Endothelial cell of umbilical vein (primary cell): Measurements from ENCODE around the gene PIF1. TPM values are rescaled to one million over a fixed set of nuclear protein-coding genes. Genes with fewer than 3 reads are reported as not detected.

Source experiments
- BruUV-seq: library from RNA; stranded (reverse); fragments of 400-500 nt; replicated peaks from 2 replicates; lab custom pipeline; 2021; lab: Mats Ljungman, UMichigan
- CTCF ChIA-PET: fragments of 300-600, 350-600 bp; sonication (Branson Sonifier 250); formaldehyde crosslinking; loops from one replicate; lab custom pipeline; 2021; ENCODE audit warnings: antibody characterized with exemption, inconsistent platforms; lab: Charles Lee
- POLR2A ChIA-PET: fragments of 300-600, 350-600 bp; sonication (Branson Sonifier 250); formaldehyde crosslinking; loops from one replicate; lab custom pipeline; 2021; ENCODE audit warnings: antibody characterized with exemption, inconsistent platforms; lab: Charles Lee
- DNase-seq: peaks from one replicate; pipeline ENCODE4 v3.0.0-alpha.2; 2011; ENCODE audit warnings: low read depth, low spot score
- FAIRE-seq: peaks from 2 replicates; lab custom pipeline; 2011; peaks lifted over from hg19 to GRCh38; lab: Jason Lieb, UNC
- H2AFZ ChIP-seq: 2 replicates; pipeline ENCODE4 v1.6.0; 2012; ENCODE audit warnings: low read depth, low read length, control low read depth, inconsistent platforms
- H3K27ac ChIP-seq: 2 replicates; pipeline ENCODE4 v1.5.1; 2011; ENCODE audit warnings: low read depth, mild to moderate bottlenecking, control low read depth, low read length, moderate library complexity; ENCODE audit not compliant: insufficient read depth
- H3K27me3 ChIP-seq, 2 experiments: 2 replicates each; pipeline versions ENCODE4 v1.6.0 to v1.6.1; 2011; ENCODE audit warnings: low read length in 2 of 2, mixed read lengths in 1 of 2; ENCODE audit not compliant: control insufficient read depth in 2 of 2, insufficient read depth in 2 of 2
- H3K36me3 ChIP-seq, 2 experiments: 2 replicates in 1 of 2; 3 replicates in 1 of 2; pipeline ENCODE4 v1.5.1; 2011; ENCODE audit warnings: low read length in 2 of 2, mild to moderate bottlenecking in 1 of 2, moderate library complexity in 1 of 2; ENCODE audit not compliant: control insufficient read depth in 2 of 2, insufficient read depth in 2 of 2; ENCODE audit errors: extremely low read depth in 1 of 2
- H3K4me1 ChIP-seq: 3 replicates; pipeline ENCODE4 v1.5.1; 2011; ENCODE audit warnings: mild to moderate bottlenecking, low read length; ENCODE audit not compliant: control insufficient read depth, insufficient read depth; ENCODE audit errors: extremely low read depth
- H3K4me2 ChIP-seq: 2 replicates; pipeline ENCODE4 v1.6.1; 2011; ENCODE audit warnings: low read length, control low read depth, mixed read lengths; ENCODE audit not compliant: insufficient read depth
- H3K4me3 ChIP-seq, 3 experiments: fragments of 200-600 bp in 1 of 3; sonication (generic), shearing (Covaris generic) in 1 of 3; replicated peaks in 1 of 3; 2 replicates each; pipeline ENCODE4 v1.5.1; 2011 to 2016; ENCODE audit warnings: control low read depth in 3 of 3, low read length in 3 of 3, mild to moderate bottlenecking in 2 of 3, inconsistent platforms in 1 of 3, low read depth in 1 of 3, moderate library complexity in 1 of 3; ENCODE audit not compliant: insufficient read depth in 1 of 3
- H3K79me2 ChIP-seq: 2 replicates; pipeline ENCODE4 v1.6.0; 2012; ENCODE audit warnings: low read length, inconsistent platforms; ENCODE audit not compliant: control insufficient read depth, insufficient read depth
- H3K9ac ChIP-seq: replicated peaks from 2 replicates; pipeline ENCODE3; 2011; ENCODE audit warnings: low read length, control low read depth; ENCODE audit not compliant: insufficient read depth; ENCODE audit errors: extremely low read depth
- H3K9me1 ChIP-seq: replicated peaks from 3 replicates; pipeline ENCODE4 v1.6.0; 2011; ENCODE audit warnings: mild to moderate bottlenecking, low read length; ENCODE audit not compliant: control insufficient read depth, insufficient read depth; ENCODE audit errors: extremely low read depth
- H3K9me3 ChIP-seq: replicated peaks from 2 replicates; pipeline ENCODE4 v1.5.1; 2012; ENCODE audit warnings: low read length, inconsistent platforms; ENCODE audit not compliant: control insufficient read depth, insufficient read depth
- H4K20me1 ChIP-seq: replicated peaks from 2 replicates; pipeline ENCODE3; 2011; ENCODE audit warnings: mild to moderate bottlenecking, low read length; ENCODE audit not compliant: control insufficient read depth, insufficient read depth; ENCODE audit errors: extremely low read depth
- CTCF ChIP-seq, 2 donors: IDR thresholded peaks; 1 replicate in 1 of 2; 2 replicates in 1 of 2; pipeline ENCODE4 v1.5.1; 2011; ENCODE audit warnings: low read length in 2 of 2, mild to moderate bottlenecking in 2 of 2, moderate library complexity in 2 of 2, control low read depth in 1 of 2, inconsistent platforms in 1 of 2, low read depth in 1 of 2; ENCODE audit not compliant: insufficient read depth in 1 of 2; ENCODE audit errors: extremely low read depth in 1 of 2
- EZH2 ChIP-seq: IDR thresholded peaks from 2 replicates; pipeline ENCODE4 v1.6.1; 2012; ENCODE audit warnings: borderline replicate concordance, low read depth, mild to moderate bottlenecking, moderate library complexity, low read length, inconsistent platforms; ENCODE audit not compliant: severe bottlenecking
- FOS ChIP-seq: IDR thresholded peaks from 2 replicates; pipeline ENCODE4 v1.6.1; 2011; ENCODE audit warnings: mild to moderate bottlenecking, low read length, moderate library complexity, borderline replicate concordance; ENCODE audit not compliant: insufficient read depth
- GATA2 ChIP-seq: IDR thresholded peaks from 2 replicates; pipeline ENCODE4 v1.7.0; 2011; ENCODE audit warnings: low read depth, mild to moderate bottlenecking, moderate library complexity, mixed read lengths, low read length; ENCODE audit not compliant: insufficient read length, insufficient read depth
- JUN ChIP-seq: IDR thresholded peaks from 2 replicates; pipeline ENCODE4 v1.6.1; 2011; ENCODE audit warnings: borderline replicate concordance, low read depth; ENCODE audit not compliant: insufficient read length, insufficient read depth
- MAX ChIP-seq: IDR thresholded peaks from 2 replicates; pipeline ENCODE4 v1.6.1; 2011; ENCODE audit not compliant: insufficient read depth, insufficient read length
- MYC ChIP-seq: IDR thresholded peaks from one replicate; pipeline ENCODE4 v1.6.1; 2011; ENCODE audit warnings: mild to moderate bottlenecking, low read depth, low read length
- POLR2A ChIP-seq: IDR thresholded peaks from 2 replicates; pipeline ENCODE4 v1.6.1; 2012; ENCODE audit warnings: low read depth, mild to moderate bottlenecking, control low read depth, low read length
- POLR2AphosphoS5 ChIP-seq: IDR thresholded peaks from 2 replicates; pipeline ENCODE4 v1.6.1; 2012; ENCODE audit warnings: low read depth, mild to moderate bottlenecking, control low read depth, low read length, moderate library complexity; ENCODE audit not compliant: insufficient read depth
- dilution Hi-C: fragments of 300-500 bp; cut with MboI; formaldehyde crosslinking; loops from one replicate; pipeline ENCODE4 v1.15.0; 2019; ENCODE audit warnings: low sequenced_read_pairs; ENCODE audit not compliant: extremely low pct_ligation_motif_present
- intact Hi-C: fragments of 100-400 bp; cut with micrococcal nuclease; formaldehyde crosslinking; loops from one replicate; pipeline ENCODE4 v1.10.0; 2022
- polyA plus RNA-seq, 4 experiments: library from polyadenylated mRNA; depleted of rRNA in 3 of 4; stranded (reverse) in 3 of 4; unstranded in 1 of 4; fragments of >200 nt; gene quantifications; 2 replicates each; pipeline versions ENCODE4 v1.2.1 to v1.2.3, GENCODE V29; 2011 to 2012; ENCODE audit warnings: missing spikeins in 1 of 4
- total RNA-seq: library from RNA; stranded (reverse); gene quantifications from 2 replicates; pipeline ENCODE4 v1.2.3, GENCODE V29; 2021

PIF1 gene
- total and polyA plus RNA-seq, 2 donors (not counting 3 experiments of a cell fraction or from before 2014, with no cell fraction given): 18.6 to 52.7 TPM

GRCh38 chr15:64804619-64805018 lies 20.8 kb downstream of the PIF1 start:
- BruUV-seq: no TSS peak
- no peak overlapping the region for H3K9ac ChIP-seq
- H3K27me3 ChIP-seq: peaks cover 0 to 8% of the 10 kb centered on the region in 2 experiments
- no peak for TF ChIP-seq MAX
- TF ChIP-seq MYC: no peak
- no peak for TF ChIP-seq POLR2A
- TF ChIP-seq CTCF (IDR thresholded peaks at IDR 0.05; ENCODE audit: extremely low read depth in 1 of 2, insufficient read depth in 1 of 2, low read depth in 1 of 2, low read length in 2 of 2): no peak
- no peak for TF ChIP-seq GATA2
- no peak for TF ChIP-seq FOS
- no peak for TF ChIP-seq POLR2AphosphoS5
- no peak for TF ChIP-seq JUN
- no peak for TF ChIP-seq EZH2
- no peaks in the 10 kb centered on the region for H3K4me1 ChIP-seq
- DNase-seq (no peak), FAIRE-seq (no peak)
- no peak overlapping the region for H3K27ac ChIP-seq
- H3K4me2 ChIP-seq: no peak overlapping the region
- intact Hi-C loops: no loop called here
- no peaks in the 10 kb centered on the region for H3K36me3 ChIP-seq
- no peak overlapping the region for H2AFZ ChIP-seq
- H4K20me1 ChIP-seq: no peaks in the 10 kb centered on the region
- no peaks in the 10 kb centered on the region for H3K9me3 ChIP-seq
- no peaks in the 10 kb centered on the region for H3K79me2 ChIP-seq
- CTCF ChIA-PET: interaction anchor here (1.3 to 2.3 kb wide), 3 partner anchors 11 to 76 kb away, joined by 3 to 10 read pairs (median 3); no protein-coding TSS in a partner anchor
- H3K4me3 ChIP-seq: no peak overlapping the region
- dilution Hi-C loops: no loop called here
- POLR2A ChIA-PET: no interaction called here
- H3K9me1 ChIP-seq: no peaks in the 10 kb centered on the region
